ENCODE results near the gene RLN3. TPM values are rescaled to one million over a fixed set of nuclear protein-coding genes. Genes with fewer than 3 reads are reported as not detected.
A peak's percentile ranks its signal among the peaks of the same experiment; 100 is the strongest.

Gene RLN3, protein sequence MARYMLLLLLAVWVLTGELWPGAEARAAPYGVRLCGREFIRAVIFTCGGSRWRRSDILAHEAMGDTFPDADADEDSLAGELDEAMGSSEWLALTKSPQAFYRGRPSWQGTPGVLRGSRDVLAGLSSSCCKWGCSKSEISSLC
- total RNA-seq = not detected in 2 replicates

DNA sequence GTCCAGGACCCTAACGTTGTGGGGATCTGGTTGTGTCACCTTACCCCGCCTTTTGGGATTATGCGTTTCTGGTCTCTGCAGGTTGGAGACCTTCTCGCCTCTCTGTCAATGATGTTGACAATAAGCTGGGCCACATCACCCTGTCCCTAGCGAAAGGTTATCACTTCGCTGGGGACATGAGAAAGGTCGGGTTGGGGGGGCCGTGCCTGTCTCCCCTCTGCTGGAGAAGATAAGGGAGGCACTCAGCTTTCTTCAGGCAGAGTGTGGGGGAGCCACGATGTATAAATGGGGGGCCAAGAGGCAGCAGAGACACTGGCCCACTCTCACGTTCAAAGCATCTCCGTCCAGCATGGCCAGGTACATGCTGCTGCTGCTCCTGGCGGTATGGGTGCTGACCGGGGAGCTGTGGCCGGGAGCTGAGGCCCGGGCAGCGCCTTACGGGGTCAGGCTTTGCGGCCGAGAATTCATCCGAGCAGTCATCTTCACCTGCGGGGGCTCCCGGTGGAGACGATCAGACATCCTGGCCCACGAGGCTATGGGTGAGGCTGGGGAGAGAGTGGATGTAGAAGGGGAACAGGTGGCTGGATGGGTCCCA is at the start of gene RLN3:
TSS of gene RLN3 (plus strand) at position 293 of the 595 bp plus-strand sequence. CDS start at position 350, 57 bp downstream.
- DNase-seq (ENCODE audit: low read depth) = no peak

DNA sequence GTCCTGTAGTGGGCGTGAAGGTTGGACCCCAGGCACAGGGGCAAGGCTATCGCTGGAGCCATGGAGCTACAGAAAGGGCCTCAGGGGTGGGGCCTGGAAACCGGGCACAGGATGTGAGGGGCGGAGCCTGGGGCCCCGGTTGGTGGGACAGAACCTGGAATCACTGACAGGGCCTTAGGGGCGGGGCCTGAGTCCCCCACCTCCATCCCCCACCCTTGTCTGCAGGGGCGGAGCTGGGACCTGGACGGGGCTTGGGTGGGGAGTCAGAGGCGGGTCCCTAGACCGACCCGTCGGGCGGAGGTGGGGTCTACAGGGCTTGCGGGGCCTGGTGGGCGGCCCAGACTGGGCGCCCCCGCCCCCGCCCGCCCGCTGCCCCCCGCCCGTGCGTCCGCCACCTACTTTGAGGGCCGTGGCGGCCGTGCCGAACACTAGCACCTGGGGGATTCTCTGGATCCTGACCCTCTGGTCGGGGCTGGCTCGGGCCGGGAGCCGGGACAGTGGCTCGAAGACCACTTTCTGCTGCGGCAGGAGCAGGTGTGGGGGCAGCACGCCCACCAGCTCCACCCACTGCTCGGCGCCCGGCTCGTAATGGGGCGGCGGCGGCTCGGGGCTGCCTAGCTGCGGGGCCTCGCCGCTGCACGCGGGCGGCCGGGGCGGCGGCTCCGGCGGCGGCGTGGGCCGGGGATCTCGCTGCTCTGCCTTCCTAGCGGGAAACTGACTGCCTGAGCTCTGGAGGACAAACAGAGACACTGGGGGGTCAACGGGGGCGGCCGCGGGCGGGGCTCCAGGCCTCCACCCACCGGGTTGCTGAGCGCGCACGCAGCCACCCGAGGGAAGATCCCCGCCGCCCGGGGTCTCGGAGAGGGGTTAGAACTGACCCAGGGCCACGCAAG is 49.4 kb upstream of the RLN3 start:
- DNase-seq (ENCODE audit: low read depth) = peak; percentile 13

DNA sequence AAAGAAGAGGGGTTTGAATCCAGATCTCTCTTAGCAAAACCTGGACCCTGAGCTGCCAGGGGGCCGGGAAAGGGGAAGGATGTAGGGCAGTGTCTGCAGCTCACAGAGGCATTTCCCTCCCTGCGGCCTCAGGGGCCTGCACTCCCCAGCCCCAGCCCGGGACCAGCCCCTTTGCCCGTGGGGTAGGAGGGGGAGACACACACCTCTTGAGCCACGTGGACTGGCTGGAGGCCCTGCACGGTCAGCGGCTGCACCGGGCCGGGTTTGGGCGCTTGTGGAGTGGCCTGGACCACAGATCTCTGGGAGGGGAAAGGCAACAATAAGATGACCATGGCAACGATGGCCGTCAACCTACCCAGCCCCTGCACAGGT is 48.7 kb upstream of the RLN3 start:
- no peak for DNase-seq (ENCODE audit: low read depth)

DNA sequence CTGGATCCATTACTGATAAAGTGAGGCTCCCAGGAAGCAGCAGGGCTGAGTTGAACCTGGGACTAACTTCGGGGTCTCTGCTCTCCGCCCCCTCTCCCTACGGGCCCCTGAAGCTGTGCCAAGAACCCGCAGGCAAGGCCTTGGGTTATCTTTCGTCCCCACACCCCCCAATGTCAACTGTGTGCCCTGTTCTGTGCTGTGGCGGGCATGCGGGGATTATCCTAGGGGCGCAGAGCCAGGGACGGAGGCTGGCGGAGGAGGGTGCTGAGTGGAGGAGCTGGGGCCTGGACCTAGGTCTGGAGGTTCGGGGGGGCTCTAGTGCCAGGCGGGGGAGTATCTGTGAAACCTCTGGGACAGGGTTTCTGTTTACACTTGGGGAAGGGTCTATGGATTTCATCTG is 48.3 kb upstream of the RLN3 start:
- DNase-seq (ENCODE audit: low read depth) = no peak

DNA sequence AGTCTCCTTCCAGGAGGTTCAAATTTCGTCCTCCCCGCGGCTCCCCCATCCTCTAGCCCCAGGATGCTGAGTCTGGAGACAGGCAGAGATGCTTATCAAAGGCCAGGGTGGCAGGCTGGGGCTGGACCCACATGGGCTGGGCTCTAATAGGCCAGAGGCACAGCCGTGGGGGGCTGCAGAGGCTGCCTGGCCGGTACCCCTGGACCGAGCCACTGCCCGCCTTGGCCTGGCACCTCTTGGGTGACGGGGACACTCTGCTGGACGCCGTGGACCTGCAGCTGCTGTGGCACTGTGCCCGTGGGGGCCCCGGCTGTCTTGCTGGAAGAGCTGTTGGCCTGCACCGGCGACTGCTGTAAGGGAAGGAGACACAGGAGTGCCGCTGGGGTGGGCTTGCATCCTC is 47.6 kb upstream of the RLN3 start:
- no peak for DNase-seq (ENCODE audit: low read depth)

DNA sequence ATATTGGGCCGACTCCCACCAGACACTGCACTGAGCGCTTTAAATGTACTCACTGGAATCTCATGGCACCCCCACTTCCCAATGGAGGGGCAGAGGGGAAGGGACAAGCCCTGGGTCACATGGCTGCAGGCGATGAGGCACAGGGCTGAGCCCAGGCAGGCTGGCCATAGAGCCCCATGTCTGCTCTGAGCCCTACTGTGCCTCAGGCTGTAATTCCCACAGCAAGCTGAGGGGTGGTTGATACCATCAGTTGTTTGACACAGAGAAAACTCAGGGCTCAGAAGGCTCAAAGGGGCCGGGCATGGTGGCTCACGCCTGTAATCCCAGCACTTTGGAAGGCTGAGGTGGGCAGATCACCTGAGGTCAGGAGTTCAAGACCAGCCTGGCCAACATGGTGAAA is 46.9 kb upstream of the RLN3 start:
- DNase-seq (ENCODE audit: low read depth) = no peak

DNA sequence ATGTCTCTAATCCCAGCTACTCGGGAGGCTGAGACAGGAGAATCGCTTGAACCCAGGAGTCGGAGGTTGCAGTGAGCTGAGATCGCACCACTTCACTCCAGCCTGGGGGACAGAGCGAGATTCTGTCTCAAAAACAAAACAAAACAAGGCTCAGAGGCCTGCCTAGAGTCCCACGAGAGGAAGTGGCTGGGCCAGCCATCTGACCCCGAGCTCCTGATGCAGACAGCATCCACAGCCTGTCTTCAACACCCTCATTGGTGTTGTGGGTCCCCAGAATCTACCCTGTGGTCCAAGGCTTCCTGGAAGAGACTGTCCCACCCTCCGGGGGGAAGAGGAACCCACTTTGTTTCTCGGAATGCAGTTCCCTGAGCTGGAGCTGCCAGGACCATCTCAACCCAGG is 46.5 kb upstream of the RLN3 start:
- DNase-seq (ENCODE audit: low read depth) = no peak

DNA sequence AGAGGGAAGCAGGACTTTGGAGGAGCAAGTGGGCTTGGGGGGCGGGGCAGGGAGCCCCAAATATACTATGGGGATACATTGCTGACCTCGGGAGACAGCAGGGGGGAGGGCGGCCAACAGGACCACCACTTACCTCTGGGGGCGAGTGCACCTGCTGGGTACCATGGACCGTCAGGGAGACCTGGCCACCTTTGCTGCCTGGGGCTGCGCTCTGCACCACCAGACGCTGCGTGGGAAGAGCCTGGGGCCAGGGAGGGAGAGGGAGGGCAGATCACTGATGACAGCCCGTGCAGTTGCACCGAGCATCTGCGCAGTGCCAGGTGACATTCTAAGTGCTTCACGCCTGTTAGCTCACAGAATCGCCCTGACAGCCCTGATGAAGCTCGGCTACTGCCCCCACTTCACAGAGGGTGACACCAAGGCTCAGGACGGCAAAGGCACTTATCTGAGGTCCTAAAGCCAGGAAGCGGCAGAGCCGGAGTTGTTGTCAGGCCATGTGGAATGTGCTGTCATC is 45.9 kb upstream of the RLN3 start:
- no peak for DNase-seq (ENCODE audit: low read depth)

DNA sequence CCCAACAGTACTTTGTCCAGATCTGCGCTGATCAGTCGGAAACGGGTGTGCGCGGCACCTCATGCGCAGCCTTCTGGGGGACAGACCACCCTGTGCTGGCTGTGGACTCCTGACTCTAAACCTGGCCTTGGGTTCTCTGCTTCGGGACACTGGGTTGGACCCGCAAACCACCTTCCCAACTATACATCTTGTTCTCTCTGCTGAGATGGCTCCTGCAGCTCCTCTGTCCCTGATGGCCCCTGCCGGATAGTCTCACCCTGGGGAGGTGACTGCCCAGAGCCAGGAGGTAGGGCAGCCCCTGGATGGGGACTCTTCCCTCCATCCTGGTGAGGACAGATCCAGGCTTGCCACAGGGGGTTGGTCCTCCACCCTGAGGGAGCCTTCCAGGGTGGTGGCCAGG is 45.2 kb upstream of the RLN3 start:
- no peak for DNase-seq (ENCODE audit: low read depth)

DNA sequence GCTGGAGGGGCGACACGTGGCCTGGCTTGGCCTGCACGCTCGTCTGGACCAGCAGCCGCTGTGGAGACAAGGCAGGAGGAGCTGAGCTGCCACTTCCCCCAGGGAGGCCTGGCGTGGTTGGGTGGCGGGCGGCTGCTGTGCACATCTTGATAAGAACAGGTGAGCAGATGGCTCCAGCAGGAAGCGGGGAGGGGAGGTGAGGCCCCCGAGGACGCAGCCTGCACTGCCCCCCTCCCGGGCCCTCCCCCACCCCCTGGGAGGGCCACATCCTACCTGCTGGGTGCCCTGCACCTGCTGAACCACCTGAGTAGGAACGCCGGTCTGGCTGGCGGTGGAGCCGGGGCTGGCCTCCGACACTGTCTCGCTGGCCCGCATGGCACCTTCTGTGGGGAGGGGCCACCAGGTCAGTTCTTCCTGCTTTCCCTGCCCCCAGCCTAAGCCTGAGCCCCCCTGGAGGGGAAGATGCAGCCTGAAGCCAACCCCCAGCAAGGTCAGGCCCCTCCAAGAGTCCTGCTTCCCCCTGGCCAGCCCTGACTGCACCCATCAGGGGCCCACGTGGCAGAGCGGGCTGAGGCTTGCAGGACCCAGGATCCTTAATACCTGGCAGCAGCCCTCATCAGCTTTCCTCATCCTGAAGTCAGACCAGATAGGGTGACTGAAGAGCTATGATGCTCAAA is 44.6 kb upstream of the RLN3 start:
- DNase-seq (ENCODE audit: low read depth) = no peak

DNA sequence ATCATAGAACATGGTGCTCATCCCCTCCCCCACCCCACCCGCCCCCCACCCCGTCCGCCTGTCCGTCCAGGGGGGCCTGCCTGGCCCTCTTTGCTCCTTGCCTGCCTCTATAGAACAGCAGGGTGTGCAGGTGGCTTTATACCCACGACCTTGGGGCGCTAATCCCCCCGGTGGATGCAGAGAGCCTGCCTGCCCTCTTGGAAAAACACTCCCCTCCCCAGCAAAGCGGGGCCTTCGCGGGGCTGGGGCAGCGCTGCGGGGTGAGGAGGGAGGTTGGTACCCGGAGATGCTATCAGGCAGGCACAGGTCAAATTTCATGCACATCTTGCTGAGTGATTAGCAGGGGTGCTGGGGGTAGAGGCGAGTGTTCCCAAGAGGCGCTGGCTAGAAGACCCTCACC is 43.8 kb upstream of the RLN3 start:
- no peak for DNase-seq (ENCODE audit: low read depth)

DNA sequence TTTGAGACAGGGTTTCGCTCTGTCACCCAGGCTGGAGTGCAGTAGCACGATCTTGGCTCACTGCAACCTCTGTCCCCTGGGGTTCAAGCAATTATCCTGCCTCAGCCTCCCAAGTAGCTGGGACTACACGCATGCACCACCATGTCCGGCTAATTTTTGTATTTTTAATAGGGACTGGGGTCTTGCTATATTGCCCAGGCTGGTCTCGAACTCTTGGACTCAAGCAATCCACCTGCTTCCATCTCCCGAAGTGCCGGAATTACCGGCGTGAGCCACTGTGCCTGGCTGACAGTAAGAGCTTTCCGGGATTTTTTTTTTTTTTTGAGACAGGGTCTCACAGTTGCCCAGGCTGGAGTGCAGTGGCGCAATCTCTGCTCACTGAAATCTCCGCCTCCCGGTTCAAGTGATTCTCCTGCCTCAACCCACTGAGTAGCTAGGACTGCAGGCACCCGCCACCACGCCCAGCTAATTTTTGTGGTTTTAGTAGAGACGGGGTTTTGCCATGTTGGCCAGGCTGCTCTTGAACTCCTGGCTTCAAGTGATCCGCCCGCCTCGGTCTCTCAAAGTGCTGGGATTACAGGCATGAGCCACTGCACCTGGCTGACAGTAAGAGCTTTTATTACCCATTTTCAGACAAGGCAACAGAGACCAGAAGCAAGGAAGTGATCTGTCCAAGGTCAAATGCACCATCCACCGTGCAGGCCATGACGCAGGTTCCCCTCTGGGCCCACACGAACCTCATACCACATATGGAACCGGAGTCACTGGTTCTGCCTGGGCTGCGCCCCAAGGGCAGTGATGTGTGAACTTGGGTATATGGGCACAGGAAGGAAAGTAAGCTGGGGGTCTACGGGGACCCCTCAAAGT is 42.8 kb upstream of the RLN3 start:
- DNase-seq (ENCODE audit: low read depth) = no peak

DNA sequence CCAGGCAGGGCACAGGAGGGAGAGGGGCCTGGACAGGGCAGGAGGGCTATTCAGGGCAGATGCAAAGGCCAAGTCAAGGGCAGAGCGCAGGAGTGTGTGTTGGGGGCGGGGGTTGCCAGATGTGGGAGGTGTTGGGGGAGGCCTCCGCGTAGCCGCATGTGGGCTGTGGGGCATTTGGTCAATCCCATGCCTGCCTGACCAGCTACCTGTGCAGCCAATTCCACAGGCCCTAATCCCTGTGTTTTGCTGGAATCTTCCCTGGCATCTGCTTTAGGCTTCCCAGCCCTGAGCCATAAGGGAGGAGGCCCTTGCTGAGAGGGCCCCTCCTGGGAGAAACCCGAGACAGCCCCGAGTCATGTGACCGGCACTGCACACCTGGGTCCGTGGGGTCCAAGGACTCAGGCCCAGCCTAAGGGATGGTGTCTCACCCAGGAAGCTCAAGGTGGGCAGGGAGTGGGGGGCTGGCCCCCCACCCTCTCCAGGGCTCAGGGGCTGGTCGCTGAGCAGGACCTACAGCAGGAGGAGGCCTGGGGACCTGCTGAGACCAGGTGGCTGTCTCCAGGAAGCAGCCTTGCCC is 42.1 kb upstream of the RLN3 start:
- no peak for DNase-seq (ENCODE audit: low read depth)

DNA sequence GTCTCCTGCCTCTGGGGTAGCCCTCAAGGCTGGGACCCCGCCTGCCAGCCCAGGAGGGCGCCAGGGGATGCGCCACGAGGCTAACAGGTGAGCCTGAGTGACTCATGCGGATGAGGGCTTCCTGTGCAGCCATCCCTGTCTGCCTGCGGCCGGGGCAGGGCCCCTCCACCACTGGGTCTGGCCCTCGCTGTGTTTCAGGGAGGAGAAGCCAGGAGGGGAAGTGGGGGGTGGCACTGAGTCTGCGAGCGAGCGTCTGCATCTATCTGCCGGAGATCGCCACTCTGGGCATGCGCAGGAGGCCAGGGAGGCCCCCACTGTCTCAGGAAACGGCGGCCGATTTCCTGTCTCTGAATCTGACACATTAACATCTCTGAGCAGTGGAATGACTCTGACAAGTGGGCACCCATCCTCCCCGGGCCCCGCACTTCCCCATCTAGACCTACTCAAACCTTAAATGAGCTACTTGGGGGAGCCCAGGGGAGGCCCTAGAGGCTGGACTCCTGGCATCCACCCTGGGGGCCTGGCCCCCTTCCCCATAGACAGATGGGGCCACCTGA is 41.5 kb upstream of the RLN3 start:
- DNase-seq (ENCODE audit: low read depth) = peak; percentile 38

DNA sequence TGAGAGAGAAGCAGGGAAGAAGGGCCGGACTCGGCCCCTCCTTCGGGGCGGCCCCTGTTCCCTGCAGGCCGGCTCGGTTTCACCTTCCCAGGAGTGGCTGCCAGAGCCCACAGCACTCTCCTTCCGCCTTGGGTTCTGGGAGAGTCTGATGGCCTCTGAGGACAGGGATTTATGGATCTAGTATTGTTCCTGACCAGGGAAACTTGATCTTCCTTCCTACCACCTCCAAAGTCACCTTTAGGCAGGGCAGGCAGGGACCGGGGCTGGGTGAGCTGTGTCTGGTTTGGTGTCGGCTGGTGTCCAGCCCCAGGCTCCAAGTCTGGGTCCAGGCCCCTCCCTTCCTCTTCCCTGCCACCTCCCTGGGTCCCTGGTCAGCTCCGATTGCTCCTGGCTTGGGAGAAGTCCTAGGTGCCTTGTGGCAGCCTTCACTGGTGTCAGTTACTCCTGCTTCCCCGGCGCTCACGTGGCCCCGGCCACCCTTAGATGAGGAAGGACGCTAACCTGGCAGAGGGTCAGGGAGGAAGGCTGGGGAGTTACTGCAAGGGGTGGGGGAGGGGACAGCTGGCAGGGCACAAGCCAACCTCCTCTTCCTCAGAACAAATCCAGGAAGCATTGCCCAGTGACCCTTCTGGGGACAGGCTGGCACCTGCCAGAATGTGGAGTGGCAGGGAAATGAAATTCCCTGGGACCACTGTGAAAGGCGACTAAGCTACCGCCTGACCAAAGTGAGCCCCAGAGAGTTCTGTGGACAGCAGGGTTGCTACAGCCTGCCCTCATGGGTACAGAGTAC is 40.7 kb upstream of the RLN3 start:
- no peak for DNase-seq (ENCODE audit: low read depth)

DNA sequence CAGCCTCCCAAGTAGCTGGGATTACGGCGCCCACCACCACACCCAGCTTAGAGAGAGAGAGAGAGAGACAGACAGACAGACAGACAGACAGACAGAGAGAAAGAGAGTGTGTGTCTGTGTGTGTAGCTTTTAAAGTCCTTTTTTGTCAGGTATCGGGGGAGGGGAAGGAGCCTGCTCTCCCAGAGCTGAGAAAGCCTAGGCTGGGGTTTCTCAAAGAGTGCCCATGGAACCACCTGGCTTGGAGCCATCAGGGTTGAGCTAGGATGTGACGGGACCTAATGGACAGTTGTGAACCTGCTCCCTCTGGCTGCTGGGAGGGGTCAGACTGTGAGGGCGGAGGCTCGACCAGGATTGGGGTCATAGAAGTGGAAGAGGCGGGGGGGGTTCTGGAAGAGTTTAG is 38.5 kb upstream of the RLN3 start:
- no peak for DNase-seq (ENCODE audit: low read depth)

DNA sequence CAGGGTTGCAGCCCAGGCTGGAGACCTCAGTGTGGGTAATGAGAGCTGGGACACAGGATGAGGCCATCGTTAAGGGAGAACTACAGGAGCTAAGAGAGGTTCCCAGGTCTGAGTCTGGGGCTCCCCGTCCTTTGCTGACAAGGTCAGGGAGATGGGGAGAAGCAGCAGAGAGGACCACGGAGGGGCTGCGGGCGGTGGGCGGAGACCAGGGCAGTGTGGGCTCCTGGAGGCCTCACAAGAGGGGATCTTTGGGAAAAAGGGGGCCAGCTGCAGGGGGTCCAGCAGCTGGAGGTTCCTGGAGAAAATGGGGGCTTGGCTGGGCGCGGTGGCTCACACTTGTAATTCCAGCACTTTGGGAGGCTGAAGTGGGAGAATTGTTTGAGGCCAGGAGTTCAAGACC is 37.9 kb upstream of the RLN3 start:
- no peak for DNase-seq (ENCODE audit: low read depth)

DNA sequence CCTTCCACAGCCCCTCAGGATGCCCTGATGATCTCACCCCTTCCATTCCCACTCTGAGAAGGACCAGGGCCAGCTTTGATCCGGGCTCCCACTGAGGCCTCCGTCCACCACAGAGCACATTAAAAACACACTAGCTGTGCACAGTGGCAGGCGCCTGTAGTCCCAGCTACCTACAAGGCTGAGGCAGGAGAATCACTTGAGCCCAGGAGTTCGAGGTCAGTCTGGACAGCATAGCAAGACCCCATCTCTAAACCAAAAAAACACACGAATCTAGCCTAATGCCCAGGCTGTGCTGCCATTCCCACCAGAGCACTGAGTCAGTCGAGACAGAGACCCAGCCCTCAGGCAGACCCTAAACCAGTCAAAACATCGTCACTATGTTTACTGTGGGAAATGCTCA is 35.9 kb upstream of the RLN3 start:
- no peak for DNase-seq (ENCODE audit: low read depth)

DNA sequence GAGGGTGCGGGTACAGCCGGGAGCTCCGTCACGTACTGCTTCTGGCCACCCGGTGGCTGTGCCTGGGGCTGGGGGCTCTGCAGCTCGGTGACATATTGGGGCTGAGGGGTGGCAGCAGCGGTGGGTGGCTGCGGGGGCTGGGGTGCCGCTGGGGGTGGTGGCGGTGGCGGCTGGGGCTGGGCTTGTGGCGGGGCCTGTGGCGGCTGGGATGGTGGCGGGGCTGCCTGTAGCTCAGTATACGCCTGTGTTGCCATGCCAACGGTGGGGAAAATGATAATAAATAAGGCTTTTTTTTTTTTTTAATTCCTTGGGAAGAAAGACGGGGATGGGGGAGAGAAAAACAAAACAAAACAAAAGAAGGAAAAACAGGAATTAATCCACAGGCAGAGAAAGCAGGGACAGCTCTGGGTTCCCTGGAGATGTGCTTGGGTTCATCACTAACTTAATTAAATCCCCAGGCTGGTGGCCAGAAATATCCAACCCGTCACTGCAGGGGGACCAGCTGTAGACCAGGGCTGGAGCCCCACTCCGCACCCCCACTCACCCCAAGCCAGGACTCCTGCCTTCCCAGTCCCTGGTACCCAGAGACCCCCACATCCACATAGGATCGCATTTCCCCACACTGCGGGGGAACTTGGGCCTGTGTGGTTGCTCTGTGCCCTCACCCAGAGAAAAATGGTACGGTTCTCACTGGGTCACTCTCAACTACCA is 34.2 kb upstream of the RLN3 start:
- DNase-seq (ENCODE audit: low read depth) = no peak

Data from renal cortical epithelial cell (primary cell).